NCI-H1436 (cell line): ENCODE data around the gene AFG3L2.
A peak's percentile ranks its signal among the peaks of the same experiment; 100 is the strongest.

Experiments used
- DNase-seq: peaks from one replicate; lab custom pipeline; 2025; lab: John Stamatoyannopoulos, UW

Gene AFG3L2

GRCh38 chr18:12324991-12325725 is 51.9 kb downstream of the AFG3L2 start:
- no peak for DNase-seq

DNA sequence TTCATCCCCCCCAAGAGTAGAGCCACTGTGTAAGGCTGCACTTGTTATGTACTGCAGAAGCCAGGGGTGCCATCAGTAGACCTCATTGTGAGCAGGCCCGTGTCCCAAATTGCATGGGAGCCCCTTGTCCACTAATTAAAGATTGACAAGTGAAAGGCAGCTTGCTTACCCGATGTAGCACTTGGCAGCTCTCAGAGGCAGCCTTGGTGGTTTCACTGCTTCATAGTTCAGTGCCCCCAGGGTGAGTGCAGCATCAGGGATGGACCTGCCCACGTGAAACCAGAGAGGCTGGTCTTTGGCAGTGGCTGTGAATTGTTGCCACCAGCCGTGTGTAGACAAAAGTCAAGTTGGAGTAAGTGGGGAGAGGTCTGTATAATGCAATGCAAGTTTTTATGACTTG is 55.7 kb downstream of the AFG3L2 start:
- no peak for DNase-seq

- DNase-seq: no peak
Observed at GRCh38 chr18:12318857-12319256, 58.2 kb downstream of the AFG3L2 start.

DNA sequence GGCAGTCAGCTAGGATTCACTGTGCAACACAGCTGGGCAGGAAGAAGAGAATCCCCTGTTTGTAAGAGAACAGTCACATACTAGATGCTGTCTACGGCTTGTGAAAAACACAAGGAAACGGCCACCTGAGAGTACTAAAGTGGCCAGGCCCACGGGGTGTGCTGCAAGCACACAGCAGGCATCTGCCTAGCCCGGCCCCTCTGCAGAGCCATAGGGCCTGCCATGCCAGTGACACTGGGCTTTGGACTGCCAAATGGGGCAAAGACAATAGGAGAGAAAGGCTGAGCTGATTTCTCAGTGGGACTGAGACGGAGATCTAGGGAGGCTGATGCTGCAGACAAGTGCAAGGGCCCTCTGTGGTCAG is 58.7 kb downstream of the AFG3L2 start:
- DNase-seq: no peak

DNA sequence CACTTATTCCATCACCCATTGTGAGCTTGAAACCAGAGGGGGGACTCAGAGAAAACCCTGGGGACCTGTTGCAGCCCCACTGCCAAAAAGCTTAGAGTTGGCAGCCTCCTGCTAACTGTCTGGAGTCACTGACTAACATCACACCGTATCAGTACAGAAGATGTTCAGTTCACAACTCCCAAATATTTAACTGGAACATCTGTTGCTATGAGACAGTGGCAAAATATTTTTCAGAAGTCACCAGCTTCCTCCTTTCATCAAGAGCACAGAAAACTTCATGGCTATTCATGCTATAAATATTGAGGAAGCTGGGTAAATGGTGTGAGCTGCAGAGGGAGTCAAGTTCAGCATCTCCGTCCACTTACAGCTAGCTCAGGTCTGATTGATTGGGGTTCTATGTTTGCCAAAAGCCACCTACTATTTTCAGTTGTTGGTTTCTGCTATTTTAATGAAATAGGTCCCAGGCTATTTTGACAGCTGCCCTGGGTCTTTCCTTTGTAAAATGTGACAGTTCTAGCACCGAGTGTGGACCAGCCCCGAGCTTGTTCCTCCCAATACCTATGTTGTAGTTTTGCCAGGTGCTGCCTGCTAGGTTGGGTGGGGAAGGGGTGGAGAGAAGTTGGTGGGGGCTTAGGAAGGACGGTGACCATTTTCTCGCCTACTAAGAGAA is 59.2 kb downstream of the AFG3L2 start:
- DNase-seq: no peak

GRCh38 chr18:12315911-12316310 is 61.1 kb downstream of the AFG3L2 start:
- DNase-seq: no peak

DNA sequence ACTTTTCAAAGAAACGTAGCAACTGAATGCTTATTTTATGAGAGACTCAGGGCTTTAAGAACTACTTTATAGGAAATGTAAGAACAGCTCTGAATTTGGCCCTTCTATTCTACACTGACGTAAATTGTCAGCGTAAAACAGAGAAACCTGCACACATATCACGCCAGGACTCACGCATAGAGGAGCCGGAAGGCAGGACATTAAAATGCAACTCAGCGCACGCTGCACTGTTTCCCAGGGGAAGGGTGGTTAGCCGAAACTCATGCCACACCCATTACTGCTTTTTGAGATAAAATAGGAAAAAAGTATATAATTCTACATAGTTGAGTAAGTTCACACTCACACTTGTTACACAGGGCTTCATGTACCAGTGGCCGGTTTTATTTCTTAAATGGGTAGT is 61.5 kb downstream of the AFG3L2 start:
- DNase-seq: no peak

DNA sequence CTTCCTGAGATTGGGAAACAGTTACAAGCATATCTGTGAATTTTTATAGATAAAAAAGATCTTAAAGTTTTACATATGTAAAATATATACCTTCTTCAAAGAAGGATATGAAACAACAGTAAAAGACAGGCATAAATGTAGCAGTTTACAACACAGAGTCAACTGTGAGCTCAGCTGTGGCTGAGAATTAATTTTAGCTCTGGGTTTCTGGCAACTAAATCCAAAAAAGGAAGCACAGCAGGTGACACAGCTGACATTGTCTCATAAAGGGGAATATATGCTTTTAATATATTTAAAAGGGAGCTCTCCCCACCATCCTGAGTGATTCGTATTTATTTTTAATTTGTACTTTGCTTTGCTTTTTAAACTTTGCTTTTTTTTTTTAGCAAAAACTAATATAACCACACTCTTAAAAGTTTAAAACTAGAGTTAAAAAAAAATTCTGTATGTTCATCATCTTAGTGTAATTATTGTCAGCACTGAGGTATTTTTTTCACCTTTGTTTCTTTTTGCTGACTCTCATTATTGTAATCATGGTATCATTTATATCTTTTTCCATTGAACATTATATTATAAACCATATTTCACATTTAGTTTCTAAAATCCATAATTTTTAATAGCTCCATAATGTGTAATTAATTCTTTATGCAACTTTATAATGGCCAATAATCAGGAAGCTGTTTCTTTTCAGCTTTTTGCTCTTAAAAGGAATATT is 62.3 kb downstream of the AFG3L2 start:
- DNase-seq: no peak

DNA sequence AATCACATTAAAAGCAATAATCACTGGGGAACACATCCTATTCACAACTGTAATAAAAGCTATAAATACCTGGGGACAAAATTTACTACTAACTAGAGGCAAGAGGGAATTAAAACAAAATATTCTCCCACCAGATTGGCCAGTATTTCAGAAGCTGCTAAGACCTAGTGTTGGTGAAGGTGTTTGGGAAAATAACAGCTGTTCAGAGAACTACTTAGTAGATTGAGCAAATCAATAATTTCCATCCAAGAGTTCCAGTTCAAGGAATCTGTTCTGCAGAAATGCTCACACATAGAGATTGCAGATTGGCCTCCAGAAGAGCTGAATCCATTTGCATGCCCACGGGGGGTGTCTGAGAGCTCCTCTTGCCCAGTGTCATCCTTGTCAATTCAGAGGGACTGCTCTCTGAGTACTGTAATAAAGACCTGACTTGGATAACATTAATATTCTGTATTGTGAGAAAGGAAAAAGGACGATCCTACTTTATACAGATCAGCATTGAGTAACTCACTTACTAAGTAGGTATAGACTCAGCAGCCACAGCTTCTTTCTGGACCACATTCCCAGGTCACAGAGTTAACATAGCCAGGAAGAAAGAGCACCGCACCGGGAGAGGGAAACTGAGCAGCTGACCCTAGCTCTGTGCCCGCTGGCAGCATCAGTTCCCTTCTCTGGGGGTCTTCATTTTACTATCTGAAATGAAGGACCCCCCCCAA is 63.3 kb downstream of the AFG3L2 start:
- DNase-seq: no peak

DNA sequence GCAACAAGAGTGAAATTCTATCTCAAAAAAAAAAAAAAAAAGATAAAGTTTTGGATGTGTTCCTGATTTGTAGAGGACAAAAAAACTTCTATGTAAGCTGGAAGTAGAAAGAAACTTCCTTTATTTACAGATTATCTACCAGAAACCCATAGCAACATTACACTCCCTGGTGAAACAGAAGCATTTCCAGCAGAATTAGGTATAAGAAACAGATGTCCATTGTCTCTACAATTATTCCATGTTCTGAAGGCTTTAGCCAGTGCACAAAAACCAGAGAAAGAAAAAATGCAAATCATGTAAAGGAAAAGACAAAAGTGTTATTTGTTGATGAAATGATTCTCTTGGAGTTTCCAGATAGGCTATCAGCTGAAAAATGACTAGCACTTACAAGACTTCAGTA is 64.1 kb downstream of the AFG3L2 start:
- no peak for DNase-seq

GRCh38 chr18:12310762-12311161 is 66.3 kb downstream of the AFG3L2 start:
- DNase-seq: no peak

DNA sequence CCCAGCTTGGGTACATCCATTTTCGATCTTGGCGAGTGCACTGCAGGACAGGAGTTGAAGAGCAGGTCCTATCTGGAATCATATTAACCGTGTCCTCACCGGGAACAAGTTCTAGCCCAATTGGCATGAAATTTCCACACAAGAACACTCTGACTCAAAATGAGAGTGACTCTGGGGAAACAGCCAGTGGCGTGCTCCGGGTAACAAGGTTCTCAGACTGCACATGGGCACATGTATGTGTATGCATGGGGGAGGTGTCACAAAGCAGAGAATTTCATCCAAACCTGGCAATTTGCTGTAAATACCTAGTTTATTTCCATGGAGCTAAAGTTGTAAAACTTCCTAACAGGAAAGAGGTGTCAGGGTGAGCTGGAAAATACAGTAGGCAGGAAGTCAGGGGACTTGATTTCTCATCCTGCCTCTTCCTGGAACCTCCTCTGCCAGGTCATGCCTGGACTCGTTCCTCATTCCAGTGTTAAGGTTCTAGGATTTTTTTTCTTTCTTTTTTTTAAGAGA is 67.3 kb downstream of the AFG3L2 start:
- no peak for DNase-seq

GRCh38 chr18:12308386-12309100 is 68.5 kb downstream of the AFG3L2 start:
- no peak for DNase-seq

DNA sequence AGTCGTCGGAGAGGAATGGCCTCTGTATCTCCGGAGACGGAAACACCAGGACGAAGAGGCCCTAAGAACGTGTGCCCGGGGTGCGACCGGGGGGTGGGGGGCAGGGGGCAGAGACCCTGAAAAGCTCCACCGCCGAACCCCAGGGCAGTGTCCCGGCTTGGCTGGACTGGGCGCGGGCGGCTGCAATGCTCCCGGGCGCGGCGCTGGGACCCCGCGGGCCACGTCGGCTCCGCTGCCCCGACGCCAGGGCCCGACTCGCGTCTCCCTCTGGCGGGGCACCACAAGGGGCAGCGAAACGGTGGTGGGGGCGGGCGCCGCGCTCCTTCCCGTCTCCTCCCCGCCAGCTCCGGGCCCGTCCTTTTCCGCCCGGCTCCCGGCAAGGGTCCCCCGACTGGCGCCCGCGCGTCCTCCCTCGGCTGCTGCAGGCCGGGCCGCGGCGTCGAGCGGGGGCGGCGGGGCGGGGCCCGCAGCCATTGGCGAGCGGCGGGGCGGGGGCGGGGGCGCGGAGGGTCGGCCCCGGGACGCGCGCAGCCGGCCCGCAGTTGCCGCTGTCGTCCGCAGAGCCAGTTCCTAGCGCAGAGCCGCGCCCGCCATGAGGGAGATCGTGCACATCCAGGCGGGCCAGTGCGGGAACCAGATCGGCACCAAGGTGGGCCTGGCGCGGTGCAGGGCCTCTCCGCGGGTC is 69.2 kb downstream of the AFG3L2 start, which contains the start of gene TUBB6:
Gene TUBB6 (plus strand): TSS at position 541 of the 685 bp plus-strand sequence. CDS start 52 bp downstream, at position 593.
- peak; percentile 13 for DNase-seq

DNA sequence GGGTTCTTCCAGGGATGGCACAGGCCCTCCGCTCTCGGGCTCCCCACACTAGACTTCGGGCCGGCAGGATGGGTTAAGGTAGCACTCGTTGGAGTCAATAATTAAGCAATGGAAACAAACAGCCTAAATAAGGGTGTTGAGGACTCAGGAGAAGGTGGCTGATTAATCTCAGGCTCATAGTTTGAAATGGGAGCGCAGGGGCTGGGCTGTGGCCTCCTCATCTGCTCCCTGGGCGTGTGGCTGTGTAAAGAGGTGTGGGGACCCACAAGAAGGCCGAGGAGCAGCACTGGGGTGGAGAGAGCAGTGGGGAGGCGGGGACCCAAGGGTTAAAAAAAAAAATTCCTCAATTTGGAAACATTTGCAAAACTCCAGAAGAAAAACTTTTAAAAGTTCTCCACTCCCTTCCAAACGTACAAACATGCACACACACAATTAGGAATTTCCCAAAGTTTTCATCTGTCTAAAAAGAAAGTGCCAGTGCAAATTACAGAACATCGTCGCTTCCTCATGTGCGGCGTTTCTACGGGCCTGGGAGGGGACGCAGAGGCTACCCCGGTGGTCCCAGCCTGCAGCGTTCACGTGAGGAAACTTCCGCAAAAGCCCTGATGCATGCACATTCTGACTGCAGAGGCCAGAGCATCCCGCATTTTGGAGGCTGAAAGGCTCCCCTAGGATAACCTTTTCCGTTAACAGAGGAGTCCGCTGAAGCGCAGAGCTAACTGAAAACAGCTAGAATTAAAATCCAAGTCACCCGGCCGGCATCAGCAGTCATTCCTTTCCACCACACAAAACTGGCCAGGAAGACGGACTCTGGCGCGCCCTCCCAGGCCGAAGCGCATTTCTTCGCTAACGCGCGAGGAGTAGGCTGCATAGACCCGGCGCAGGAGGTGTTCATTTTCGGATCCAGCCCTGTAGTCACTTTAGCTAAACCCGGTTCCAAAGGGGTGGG is 70.0 kb downstream of the AFG3L2 start:
- DNase-seq: no peak

DNA sequence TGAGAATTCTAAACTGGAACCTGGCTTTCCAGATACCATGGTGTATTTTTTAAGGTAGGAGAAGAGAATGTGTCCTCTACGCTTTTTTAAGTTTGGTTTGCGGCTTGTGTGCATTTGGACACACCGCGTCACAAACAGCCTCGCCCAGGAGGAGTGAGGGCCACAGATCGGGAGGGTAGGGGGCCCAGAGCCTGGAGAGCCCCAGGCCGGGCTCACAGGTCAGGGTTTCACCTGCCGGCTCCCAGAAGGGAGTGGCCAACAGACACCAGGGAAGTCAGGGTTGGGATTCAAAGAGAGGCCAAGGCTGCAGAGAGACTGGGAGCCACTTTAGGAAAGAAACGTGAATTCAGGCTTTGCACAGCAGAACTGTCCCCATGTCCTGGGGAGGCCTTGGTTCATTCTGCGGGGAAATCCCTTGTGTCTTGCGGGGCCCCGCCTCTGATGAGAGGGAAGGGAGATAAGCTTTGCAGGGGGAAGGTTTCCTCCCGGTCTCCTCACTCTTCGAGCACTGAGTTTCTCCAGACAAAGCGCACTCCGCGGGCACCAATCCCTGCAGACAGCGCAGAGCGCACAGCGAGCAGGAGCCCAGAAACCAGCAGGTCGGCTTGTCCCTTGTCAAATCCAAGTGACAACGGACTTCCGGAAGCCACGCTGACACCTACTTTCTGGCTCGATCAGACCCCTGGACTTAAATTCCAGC is 70.9 kb downstream of the AFG3L2 start:
- DNase-seq: no peak

DNA sequence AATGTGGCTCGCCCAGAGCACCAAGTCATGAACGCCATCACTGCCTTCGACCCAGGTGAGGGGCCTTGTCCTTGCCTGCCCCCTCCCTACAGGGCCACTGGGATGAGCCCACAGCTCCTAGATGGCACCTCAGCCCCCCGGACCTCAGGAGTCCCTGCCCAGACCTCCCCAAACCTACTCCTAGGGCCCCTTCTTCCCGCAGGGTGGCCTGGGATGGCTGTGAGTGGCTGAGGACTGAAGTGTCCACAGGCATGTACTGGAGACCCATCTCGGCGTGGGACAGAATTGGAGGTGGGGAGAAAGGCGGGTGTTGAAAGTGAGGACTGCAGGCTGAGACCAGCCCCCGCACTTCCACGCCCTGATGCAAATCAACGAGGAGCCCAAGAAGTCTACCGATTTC is 71.8 kb downstream of the AFG3L2 start:
- no peak for DNase-seq

- DNase-seq: peak; percentile 25
Observed at GRCh38 chr18:12304351-12305210, 72.4 kb downstream of the AFG3L2 start.
